Activated T-cell treated with anti-CD3 and anti-CD28 coated beads for 48 hours (primary cell): ENCODE measurements around the gene ZSCAN23.
"Not testable (repeated sequence)": the region's sequence is repeated elsewhere in the genome, so short reads cannot be mapped to it uniquely, and the experiment has no call there.

Experiments
- DNase-seq: peaks from one replicate; pipeline ENCODE4 v3.0.0-alpha.2; 2020; ENCODE audit warnings: low read depth

The ZSCAN23 gene

GRCh38 chr6:28443112-28443773, at the start of gene ZSCAN23:
ZSCAN23 (minus strand) TSS chr6:28443491; CDS start chr6:28436266, 7,225 bp downstream.
- peak; percentile 83 for DNase-seq

DNA sequence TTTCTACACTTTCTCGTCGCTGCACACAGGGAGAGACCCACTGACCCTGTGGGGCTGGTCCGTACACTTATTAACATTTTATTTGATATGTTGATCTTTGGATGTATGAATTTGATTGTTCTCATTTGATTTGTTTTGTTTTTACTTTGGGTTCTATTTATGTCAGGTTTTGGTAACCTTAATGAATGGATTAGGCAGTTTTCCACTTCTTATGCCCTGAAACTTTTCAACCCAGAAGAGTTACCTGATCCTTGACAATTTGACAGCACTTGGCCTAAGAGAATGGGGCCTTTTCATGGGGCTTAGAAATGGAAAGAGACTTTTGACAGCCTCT, 48.7 kb upstream of the ZSCAN23 start:
- DNase-seq, result no peak

- no peak for DNase-seq
Measured at GRCh38 chr6:28490205-28490890, 47.1 kb upstream of the ZSCAN23 start.

DNA sequence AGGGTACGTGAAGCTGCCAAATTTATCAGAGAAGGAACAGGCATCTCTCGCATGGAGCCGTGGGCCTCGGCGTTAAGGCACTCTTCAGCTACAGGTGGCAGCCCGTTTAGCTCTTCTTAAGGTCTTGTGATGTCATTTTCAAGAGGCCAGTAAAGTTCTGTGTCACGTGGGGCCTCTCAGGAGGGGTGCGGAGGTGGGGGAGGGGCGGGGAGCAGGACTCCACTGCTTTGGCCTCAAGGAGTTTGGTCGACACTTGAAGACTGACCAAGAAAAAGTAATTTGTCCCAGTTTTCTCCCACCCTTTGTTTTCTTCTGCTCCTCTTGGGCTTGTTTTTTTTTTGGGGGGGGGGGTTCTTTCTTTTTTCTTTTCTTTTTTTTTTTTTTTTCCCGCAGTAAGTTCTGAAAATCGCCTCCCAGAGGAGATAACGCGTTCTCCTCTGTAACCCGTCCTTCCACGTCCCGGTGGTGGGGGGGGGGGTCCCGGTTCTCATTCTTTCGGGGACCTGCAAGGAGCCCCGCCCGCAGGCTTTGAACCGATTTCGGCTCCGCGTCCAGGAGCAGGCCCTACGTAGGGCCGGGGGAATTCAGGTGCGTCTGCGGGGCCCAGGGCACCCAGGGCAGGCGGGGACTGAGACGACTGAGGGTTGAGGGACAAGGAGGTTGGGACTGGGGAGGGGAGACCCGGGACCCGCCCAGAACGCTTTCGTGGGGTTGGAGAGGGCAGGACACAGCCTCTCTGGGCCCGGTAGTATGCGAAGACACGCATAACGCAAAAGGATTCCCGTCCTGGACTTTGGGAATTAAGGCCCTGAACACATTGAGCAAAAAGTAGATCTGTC, 46.3 kb upstream of the ZSCAN23 start:
- peak; percentile 43 for DNase-seq

DNA sequence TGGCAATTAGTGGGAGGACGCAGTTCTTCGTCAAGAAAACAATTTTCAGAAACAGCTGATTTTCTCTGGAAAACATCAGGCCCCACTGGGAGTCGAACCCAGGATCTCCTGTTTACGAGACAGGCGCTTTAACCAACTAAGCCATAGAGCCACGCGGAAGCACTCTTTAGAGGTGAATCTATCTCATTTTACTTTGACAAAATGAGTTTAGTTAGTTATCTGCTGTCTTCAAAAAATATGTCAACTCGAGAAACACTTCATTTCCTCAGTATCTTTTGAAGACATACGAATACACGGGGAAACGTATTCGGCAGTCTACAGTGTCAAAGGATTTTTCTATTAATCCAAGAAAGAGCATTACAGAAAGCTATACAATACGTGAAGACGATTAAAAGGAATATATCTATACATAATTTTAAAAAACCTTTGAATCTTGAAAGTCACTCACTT, 45.6 kb upstream of the ZSCAN23 start:
- DNase-seq, result peak; percentile 41

GRCh38 chr6:28486988-28487742, 43.9 kb upstream of the ZSCAN23 start:
- DNase-seq, result no peak

DNA sequence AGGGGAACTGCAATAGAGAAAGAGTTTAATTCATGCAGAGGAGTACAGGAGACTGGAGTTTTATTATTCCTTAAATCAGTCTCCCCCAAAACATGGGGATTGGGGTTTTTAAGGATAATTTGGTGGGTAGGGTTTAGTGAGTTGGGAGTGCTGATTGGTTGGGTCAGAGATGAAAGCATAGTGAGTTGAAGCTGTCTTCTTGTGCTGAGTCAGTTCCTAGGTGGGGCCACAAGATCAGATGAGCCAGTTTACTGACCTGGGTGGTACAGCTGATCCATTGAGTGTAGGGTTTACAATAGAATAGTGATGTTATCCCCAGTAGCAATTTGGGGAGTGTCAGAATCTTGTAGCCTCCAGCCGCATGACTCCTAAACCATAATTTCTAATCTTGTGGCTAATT, 43.2 kb upstream of the ZSCAN23 start:
- no peak for DNase-seq

DNA sequence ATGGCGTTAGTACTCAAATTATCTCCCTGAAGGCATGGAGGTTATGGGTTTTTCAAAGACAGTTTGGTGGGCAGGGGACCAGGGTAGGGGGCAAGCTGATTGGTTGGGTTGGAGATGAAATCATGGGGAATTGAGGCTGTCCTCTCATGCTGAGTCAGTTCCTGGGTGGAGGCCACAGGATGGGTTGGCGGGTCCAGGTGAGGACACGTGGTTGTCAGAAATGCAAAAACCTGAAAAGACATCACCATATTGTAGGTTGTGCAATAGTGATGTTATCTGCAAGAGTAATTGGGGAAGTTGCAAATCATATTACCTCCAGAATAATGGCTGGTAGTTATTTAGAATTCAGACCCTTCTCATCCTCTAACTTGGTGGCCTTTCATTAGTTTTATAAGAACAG, 42.2 kb upstream of the ZSCAN23 start:
- no peak for DNase-seq

- DNase-seq, result no peak
Measured at GRCh38 chr6:28480253-28480932, 37.1 kb upstream of the ZSCAN23 start.

GRCh38 chr6:28478518-28478917, 35.2 kb upstream of the ZSCAN23 start:
- no peak for DNase-seq

- DNase-seq, result no peak
Measured at GRCh38 chr6:28474441-28475219, 31.3 kb upstream of the ZSCAN23 start.

DNA sequence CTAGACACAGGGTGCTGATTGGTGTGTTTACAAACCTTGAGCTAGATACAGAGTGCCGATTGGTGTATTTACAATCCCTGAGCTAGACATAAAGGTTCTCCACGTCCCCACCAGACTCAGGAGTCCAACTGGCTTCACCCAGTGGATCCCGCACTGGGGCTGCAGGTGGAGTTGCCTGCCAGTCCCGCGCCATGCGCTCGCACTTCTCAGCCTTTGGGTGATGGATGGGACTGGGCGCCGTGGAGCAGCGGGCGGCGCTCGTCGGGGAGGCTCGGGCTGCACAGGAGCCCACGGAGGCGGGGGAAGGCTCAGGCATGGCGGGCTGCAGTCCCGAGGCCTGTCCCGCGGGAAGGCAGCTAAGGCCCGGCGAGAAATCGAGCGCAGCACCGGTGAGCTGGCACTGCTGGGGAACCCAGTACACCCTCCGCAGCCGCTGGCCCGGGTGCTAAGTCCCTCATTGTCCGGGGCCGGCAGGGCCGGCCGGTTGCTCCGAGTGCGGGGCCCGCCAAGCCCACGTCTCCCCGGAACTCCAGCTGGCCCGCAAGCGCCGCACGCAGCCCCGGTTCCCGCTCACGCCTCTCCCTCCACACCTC, 26.0 kb upstream of the ZSCAN23 start:
- not testable (repeated sequence) for DNase-seq

DNA sequence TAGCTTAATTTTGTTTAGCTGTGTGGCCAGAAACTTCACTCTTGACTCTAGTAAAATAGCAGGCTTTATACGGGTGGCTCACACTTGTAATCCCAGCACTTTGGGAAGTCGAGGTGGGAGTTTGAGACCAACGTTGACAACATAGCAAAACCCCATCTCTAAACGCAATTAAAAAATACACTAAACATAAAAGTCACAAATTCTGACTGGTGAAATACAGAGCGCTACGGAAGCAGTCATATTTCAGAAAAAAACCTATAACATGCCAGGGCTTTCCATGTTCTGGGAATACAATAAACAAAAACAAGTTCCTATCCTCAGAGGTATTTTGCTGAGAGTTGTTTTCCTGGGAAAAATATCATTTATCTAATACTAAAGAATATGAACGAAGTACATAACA, 24.8 kb upstream of the ZSCAN23 start:
- DNase-seq, result no peak

DNA sequence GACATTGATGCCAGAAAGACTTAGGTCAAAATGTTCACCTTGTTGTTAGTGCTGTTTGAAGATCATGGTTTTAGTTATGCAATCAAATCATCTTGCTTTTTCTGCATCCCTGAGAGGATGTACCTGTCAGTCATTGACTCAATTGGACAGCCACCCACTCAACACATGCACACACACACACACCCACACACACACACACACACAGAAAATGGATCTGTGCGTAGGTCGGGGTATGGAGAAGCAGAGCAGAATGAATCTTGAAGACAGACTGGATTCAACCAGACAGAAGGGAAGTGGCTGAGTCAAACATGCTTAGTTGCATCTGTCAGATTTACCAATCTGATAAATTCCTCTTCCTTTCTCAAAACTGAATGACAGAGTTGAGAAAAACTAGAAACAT, 19.1 kb upstream of the ZSCAN23 start:
- no peak for DNase-seq

- DNase-seq, result no peak
Measured at GRCh38 chr6:28458568-28458967, 15.3 kb upstream of the ZSCAN23 start.

DNA sequence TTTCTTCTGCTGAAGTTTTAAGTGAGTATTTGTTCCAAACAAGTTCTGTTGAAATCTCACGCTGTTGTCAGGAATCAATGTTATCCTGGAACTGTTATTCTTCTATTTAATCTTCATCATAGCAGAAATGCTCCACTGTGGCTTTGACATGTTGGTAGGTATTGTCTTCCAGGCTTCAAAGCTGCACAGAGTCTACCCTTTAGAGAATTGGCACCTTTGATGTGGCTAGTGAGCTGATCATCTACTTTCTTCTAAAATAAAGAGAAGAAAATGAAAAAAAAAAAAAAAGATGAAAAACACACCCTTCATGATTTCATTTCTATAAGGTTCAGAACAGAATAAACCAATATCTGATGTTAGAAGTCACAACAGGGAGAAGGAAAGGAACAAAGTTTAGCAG, 5.8 kb upstream of the ZSCAN23 start:
- no peak for DNase-seq

DNA sequence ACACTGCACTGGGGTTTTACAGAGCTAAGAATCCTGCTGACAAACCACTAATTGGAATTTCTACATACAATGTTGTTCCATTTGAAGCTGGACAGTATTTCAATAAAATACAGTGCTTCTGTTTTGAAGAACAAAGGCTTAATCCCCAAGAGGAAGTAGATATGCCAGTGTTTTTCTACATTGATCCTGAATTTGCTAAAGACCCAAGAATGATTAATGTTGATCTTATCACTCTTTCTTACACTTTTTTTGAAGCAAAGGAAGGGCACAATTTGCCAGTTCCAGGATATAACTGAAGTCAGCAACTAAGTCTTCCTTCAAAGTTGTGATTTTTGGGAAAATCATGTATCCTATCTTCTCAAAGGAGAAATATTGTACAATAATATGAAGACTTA, 4.2 kb upstream of the ZSCAN23 start:
- not testable (repeated sequence) for DNase-seq

- no peak for DNase-seq
Measured at GRCh38 chr6:28446818-28447511, 3.7 kb upstream of the ZSCAN23 start.

GRCh38 chr6:28444759-28445158, 1.5 kb upstream of the ZSCAN23 start:
- not testable (repeated sequence) for DNase-seq

GRCh38 chr6:28442586-28442985, 705 bp downstream of the ZSCAN23 start:
- no peak for DNase-seq
